Heart left ventricle (tissue), 16 donors: ENCODE results near the gene JPH2. TPM values are rescaled to one million over a fixed set of nuclear protein-coding genes. Genes with fewer than 3 reads are reported as not detected.

Source experiments
- ATAC-seq, 4 donors: fragments of 200-7000 bp; cut with Tn5 transposase; one replicate each; pipeline ENCODE4 v1.9.1; 2020 to 2022; ENCODE audit warnings: moderate library complexity in 4 of 4, mild to moderate bottlenecking in 3 of 4, moderate number of reproducible peaks in 1 of 4
- DNase-seq, 5 donors: peaks; one replicate each; pipeline ENCODE4 v3.0.0-alpha.2; 2020
- H3K27ac ChIP-seq, 12 donors: fragments of 200-600 bp; sonication (generic) in 4 of 12; one replicate each; pipeline versions ENCODE4 v1.5.0 to v1.8.0; 2016 to 2022; ENCODE audit warnings: mild to moderate bottlenecking in 2 of 12
- H3K27me3 ChIP-seq, 9 donors: fragments of 200-600 bp; sonication (generic) in 2 of 9; one replicate each; pipeline versions ENCODE4 v1.5.1 to v1.8.0; 2016 to 2022; ENCODE audit warnings: mild to moderate bottlenecking in 3 of 9
- H3K36me3 ChIP-seq, 9 donors: fragments of 200-600 bp; sonication (generic) in 2 of 9; one replicate each; pipeline versions ENCODE4 v1.5.0 to v1.8.0; 2018 to 2022; ENCODE audit warnings: mild to moderate bottlenecking in 2 of 9
- H3K4me1 ChIP-seq, 12 donors: fragments of 200-600 bp; sonication (generic) in 4 of 12; one replicate each; pipeline versions ENCODE4 v1.5.0 to v1.8.0; 2016 to 2022; ENCODE audit warnings: mild to moderate bottlenecking in 3 of 12
- H3K4me3 ChIP-seq, 12 donors: fragments of 200-600 bp; sonication (generic) in 4 of 12; one replicate each; pipeline versions ENCODE4 v1.5.0 to v1.8.0; 2017 to 2022; ENCODE audit warnings: mild to moderate bottlenecking in 9 of 12, moderate library complexity in 4 of 12
- H3K9me3 ChIP-seq, 12 donors: fragments of 200-600 bp; sonication (generic) in 4 of 12; one replicate each; pipeline versions ENCODE4 v1.5.0 to v1.8.0; 2016 to 2022; ENCODE audit warnings: mild to moderate bottlenecking in 1 of 12
- CTCF ChIP-seq, 12 donors: fragments of 200-600 bp; sonication (generic) in 4 of 12; IDR thresholded peaks; one replicate each; pipeline versions ENCODE4 v1.5.0 to v1.8.0; 2018 to 2022; ENCODE audit warnings: antibody characterized with exemption in 12 of 12, mild to moderate bottlenecking in 5 of 12
- POLR2A ChIP-seq, 2 donors: fragments of 450-650 bp; IDR thresholded peaks; one replicate each; pipeline ENCODE4 v1.6.1; 2017; ENCODE audit warnings: antibody characterized with exemption in 2 of 2, mild to moderate bottlenecking in 2 of 2, moderate library complexity in 2 of 2
- WGBS, 4 donors: extraction: QIAGEN DNeasy Blood & Tissue Kit in 2 of 4; methylation state at CpG; one replicate each; pipeline versions ENCODE4 v1.1.5 to v1.1.7; 2013 to 2018; 5-methylcytosine and 5-hydroxymethylcytosine counted together
- intact Hi-C, 10 donors: fragments of 100-400 bp; cut with DNase I; formaldehyde crosslinking; loops; one replicate each; pipeline versions ENCODE4 v1.11.1 to v1.14.2; 2022
- polyA plus RNA-seq, 2 donors: library from polyadenylated mRNA; stranded (reverse); fragments of 200-250 nt; gene quantifications; one replicate each; pipeline ENCODE4 v1.2.3, GENCODE V29; 2013
- total RNA-seq, 9 donors: library from RNA; depleted of rRNA in 2 of 9; stranded (reverse); fragments of >200 nt in 2 of 9; fragmentation: NEBNext Ultra II Directional in 3 of 9; extraction: Animal tissue kit (Norgen Biotek cat#: 25700) in 3 of 9; gene quantifications; one replicate each; pipeline versions ENCODE4 v1.1.0 to v1.2.4, GENCODE V29; 2016 to 2023
- donor health status: ischemic (EF 13 %, LVEDD 7.1; RV severe dilation, severe dysfunction).
- donor health status: healthy with polysubstance abuse.
- donor health status: DM: no; HTN: yes; CAD: no.
- donor health status: DM: no; HTN: no; CAD: no.
- donor health status: ischemic (EF 25% LVEDD 6.9; RV normal size, moderate dysfunction).
- donor health status: ischemic (EF 25% LVEDD 5.7; RV mildly dilated, moderate dysfunction).
- donor health status: healthy.
- donor health status: DM: yes; HTN: yes; CAD: no.
- donor health status: ischemic (EF 35%, LVEDD 5.7; RV mildly dilated, moderate dysfunction).
- donor health status: nonischemic (EF 11% LVEDD 7.7; RV severe dilation, severe dysfunction).
- donor health status: DM: yes; HTN: yes; CAD: no.
- donor health status: PGD.
- donor health status: ischemic (EF 29% LVEDD 5.4; RV normal size, mild dysfunction).
- donor health status: nonischemic (EF 23%, LVEDD 6.1; RV moderate dilation, normal function).

The JPH2 gene
- total and polyA plus RNA-seq, 11 donors: 99.5 to 219 (median 155) TPM

DNA sequence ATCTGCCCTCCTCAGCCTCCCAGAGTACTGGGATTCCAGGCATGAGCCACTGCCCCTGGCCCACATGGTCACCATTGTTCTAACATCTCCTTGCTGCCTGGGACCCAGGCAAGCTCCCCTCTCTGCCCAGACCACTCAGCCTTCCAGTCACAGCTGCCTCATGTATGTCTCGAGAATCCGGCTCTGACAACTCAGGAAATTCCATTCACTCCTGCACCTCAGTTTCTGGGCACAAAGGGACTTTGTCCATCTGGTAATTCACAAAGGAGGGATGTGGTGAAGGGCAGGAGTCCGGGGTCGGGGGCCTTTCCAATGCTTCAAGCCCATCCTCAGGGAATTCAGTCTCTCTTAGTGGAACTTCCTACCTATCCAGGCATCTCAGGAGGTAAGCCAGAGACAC is 40.7 kb downstream of the JPH2 start:
- peak overlapping the region in 10 of 12 donors; percentile 32 to 96 (median 90) for H3K27ac ChIP-seq
- peaks cover 0 to 82% (median 37%) of the 10 kb centered on the region in 12 donors for H3K4me1 ChIP-seq
- H3K36me3 ChIP-seq: peaks cover 0 to 20% (median 0%) of the 10 kb centered on the region in 9 donors
- TF ChIP-seq POLR2A (IDR thresholded peaks at IDR 0.05) (no peak), CTCF (IDR thresholded peaks at IDR 0.05) (no peak)
- intact Hi-C loops: no loop called here
- H3K9me3 ChIP-seq: peaks cover 0 to 6% (median 0%) of the 10 kb centered on the region in 12 donors
- ATAC-seq (no peak), DNase-seq (peak in 1 of 5 donors; percentile 5)
- H3K4me3 ChIP-seq: no peak overlapping the region
- H3K27me3 ChIP-seq: no peaks in the 10 kb centered on the region
- 37 to 52% (median 42%) methylated on average over 4 of the region's 4 CpGs for WGBS, 4 donors

GRCh38 chr20:44145131-44145775 is 41.7 kb downstream of the JPH2 start:
- TF ChIP-seq CTCF (IDR thresholded peaks at IDR 0.05) (no peak), POLR2A (IDR thresholded peaks at IDR 0.05) (no peak)
- intact Hi-C loops: no loop called here
- 46 to 73% (median 57%) methylated on average over 18 of the region's 18 CpGs for WGBS, 4 donors
- peaks cover 0 to 20% (median 0%) of the 10 kb centered on the region in 9 donors for H3K36me3 ChIP-seq
- H3K9me3 ChIP-seq: peaks cover 0 to 1% (median 0%) of the 10 kb centered on the region in 12 donors
- no peaks in the 10 kb centered on the region for H3K27me3 ChIP-seq
- ATAC-seq (peak in 1 of 4 donors; percentile 24), DNase-seq (peak in 1 of 5 donors; percentile 28)
- no peak overlapping the region for H3K4me3 ChIP-seq
- peak overlapping the region; percentile 38 to 96 (median 90) for H3K27ac ChIP-seq
- peaks cover 0 to 87% (median 34%) of the 10 kb centered on the region in 12 donors for H3K4me1 ChIP-seq

DNA sequence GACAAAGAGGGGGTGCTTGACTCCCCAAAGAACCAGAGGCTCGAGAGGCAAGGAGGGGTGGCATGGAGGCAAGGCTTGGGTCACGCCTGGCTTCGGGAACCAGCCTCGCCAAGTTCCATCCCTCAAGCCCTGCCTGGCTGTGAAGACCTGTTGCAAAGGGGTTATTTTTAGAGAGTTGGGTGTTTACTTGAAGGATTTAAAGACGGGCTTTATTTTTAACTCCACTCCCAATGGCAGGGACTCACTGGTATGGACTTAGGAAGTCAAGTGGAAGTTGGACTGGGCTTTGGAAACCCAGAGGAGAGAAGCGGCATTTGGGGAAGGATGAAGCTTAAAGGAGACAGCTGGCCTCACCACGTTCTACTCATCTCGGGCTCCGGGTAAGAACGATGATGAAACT is 43.1 kb downstream of the JPH2 start:
- ATAC-seq: peak; percentile 70 to 88 (median 80)
- 47 to 73% (median 53%) methylated on average over 10 of the region's 10 CpGs for whole genome bisulfite sequencing, 4 donors
- peaks cover 6 to 92% (median 37%) of the 10 kb centered on the region in 12 donors for H3K4me1 ChIP-seq
- no peaks in the 10 kb centered on the region for H3K9me3 ChIP-seq
- peak overlapping the region; percentile 72 to 96 (median 90) for H3K27ac ChIP-seq
- TF ChIP-seq CTCF (IDR thresholded peaks at IDR 0.05): no peak
- TF ChIP-seq POLR2A (IDR thresholded peaks at IDR 0.05): no peak
- intact Hi-C loops: loop anchor here in 3 of 10 donors (5.0 kb wide), 1 partner anchor 38 kb away; no protein-coding TSS in a partner anchor
- peak in 3 of 5 donors; percentile 48 to 68 (median 66) for DNase-seq
- peaks cover 0 to 20% (median 0%) of the 10 kb centered on the region in 9 donors for H3K36me3 ChIP-seq
- peak overlapping the region in 1 of 12 donors; percentile 11 for H3K4me3 ChIP-seq
- no peaks in the 10 kb centered on the region for H3K27me3 ChIP-seq

DNA sequence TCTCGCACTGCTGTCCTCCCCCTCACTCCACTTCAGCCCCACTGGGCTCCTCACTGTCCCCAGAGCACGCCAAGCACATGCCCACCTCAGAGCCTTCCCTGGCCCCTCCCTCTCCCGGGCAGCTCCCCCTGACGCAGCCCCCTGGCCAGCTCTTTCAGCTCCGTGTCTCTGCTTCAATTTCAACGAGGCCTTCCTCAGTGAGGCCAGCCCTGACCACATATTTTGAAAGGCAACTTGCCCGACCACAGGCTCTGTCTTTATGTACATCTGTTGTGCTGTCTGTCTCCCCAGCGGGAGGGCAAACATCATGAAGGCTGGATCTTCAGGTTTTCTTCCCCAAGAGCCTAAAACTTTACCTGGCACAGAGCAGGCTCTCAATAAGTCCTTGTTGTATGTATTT is 44.6 kb downstream of the JPH2 start:
- 25 to 41% (median 35%) methylated on average over 8 of the region's 8 CpGs for WGBS, 4 donors

More for the DNA sequence above, 44.6 kb downstream of the JPH2 start:
- peaks cover 11 to 95% (median 49%) of the 10 kb centered on the region in 12 donors for H3K4me1 ChIP-seq
- no peaks in the 10 kb centered on the region for H3K27me3 ChIP-seq
- DNase-seq (peak in 1 of 5 donors; percentile 33), ATAC-seq (peak in 1 of 4 donors; percentile 3)
- no peak overlapping the region for H3K4me3 ChIP-seq
- intact Hi-C loops: loop anchor here in 3 of 10 donors (5.0 kb wide), 1 partner anchor 40 kb away; no protein-coding TSS in a partner anchor
- peak overlapping the region; percentile 38 to 96 (median 90) for H3K27ac ChIP-seq
- H3K9me3 ChIP-seq: no peaks in the 10 kb centered on the region
- TF ChIP-seq CTCF (IDR thresholded peaks at IDR 0.05) (no peak), POLR2A (IDR thresholded peaks at IDR 0.05) (no peak)
- peaks cover 0 to 16% (median 0%) of the 10 kb centered on the region in 9 donors for H3K36me3 ChIP-seq
